ENCODE measurements around the gene PRR15L.
A peak's percentile ranks its signal among the peaks of the same experiment; 100 is the strongest.
"Not testable (repeated sequence)": the region's sequence is repeated elsewhere in the genome, so short reads cannot be mapped to it uniquely, and the experiment has no call there.

Gene PRR15L
- total RNA-seq, result 0 to 0.13 (median 0) reads per million in 18 experiments

GRCh38 chr17:47957591-47958490 lies at the start of gene PRR15L:
PRR15L (minus strand) TSS chr17:47957883; CDS start chr17:47953234, 4,649 bp downstream.
- DNase-seq, result no peak

GRCh38 chr17:48006936-48007709 lies 49.4 kb upstream of the PRR15L start:
- peak; percentile 73 to 82 for DNase-seq

GRCh38 chr17:48004983-48005382 lies 47.3 kb upstream of the PRR15L start:
- no peak for DNase-seq

GRCh38 chr17:48003417-48004151 lies 45.9 kb upstream of the PRR15L start:
- DNase-seq, result peak in 1 of 2 donors; percentile 29

GRCh38 chr17:48002916-48003416 lies 45.3 kb upstream of the PRR15L start:
- no peak for DNase-seq

GRCh38 chr17:48002266-48002915 lies 44.7 kb upstream of the PRR15L start:
- DNase-seq, result peak; percentile 94 to 96

GRCh38 chr17:48001657-48002056 lies 44.0 kb upstream of the PRR15L start:
- DNase-seq, result not testable (repeated sequence)

GRCh38 chr17:48001197-48001596 lies 43.5 kb upstream of the PRR15L start:
- peak; percentile 85 to 90 for DNase-seq

GRCh38 chr17:47999582-47999981 lies 41.9 kb upstream of the PRR15L start:
- peak; percentile 40 to 91 for DNase-seq

- no peak for DNase-seq
These were observed 40.4 kb upstream of the PRR15L start for GRCh38 chr17:47998044-47998443.

- DNase-seq, result peak; percentile 73 to 79
These were observed 39.9 kb upstream of the PRR15L start for GRCh38 chr17:47997586-47997985.

- DNase-seq, result no peak
These were observed 38.5 kb upstream of the PRR15L start for GRCh38 chr17:47996201-47996600.

- DNase-seq, result no peak
These were observed 37.7 kb upstream of the PRR15L start for GRCh38 chr17:47995241-47995935.

- no peak for DNase-seq
These were observed 37.0 kb upstream of the PRR15L start for GRCh38 chr17:47994724-47995123.

GRCh38 chr17:47993964-47994363 lies 36.3 kb upstream of the PRR15L start:
- DNase-seq, result no peak

- no peak for DNase-seq
These were observed 35.4 kb upstream of the PRR15L start for GRCh38 chr17:47993031-47993564.

- peak in 1 of 2 donors; percentile 49 for DNase-seq
These were observed 34.5 kb upstream of the PRR15L start for GRCh38 chr17:47992216-47992615.

GRCh38 chr17:47990962-47991731 lies 33.5 kb upstream of the PRR15L start:
- DNase-seq, result peak; percentile 16 to 47

- no peak for DNase-seq
These were observed 32.0 kb upstream of the PRR15L start for GRCh38 chr17:47989700-47990099.

GRCh38 chr17:47989159-47989558 lies 31.5 kb upstream of the PRR15L start:
- no peak for DNase-seq
